Mesenchymal stem cell (in vitro differentiated cells and primary cell): Measurements from ENCODE around the gene INPP4A.

ENCODE experiments used
- DNase-seq: peaks from one replicate; pipeline ENCODE4 v3.0.0-alpha.2; 2013
- H2AFZ ChIP-seq: one replicate; pipeline ENCODE4 v1.6.1; 2013; ENCODE audit warnings: low read depth, mild to moderate bottlenecking, control low read depth, inconsistent platforms, low read length, moderate library complexity
- H2AK5ac ChIP-seq: 2 replicates; pipeline ENCODE4 v1.6.1; 2013; ENCODE audit warnings: low read length, moderate library complexity, mild to moderate bottlenecking, inconsistent platforms; ENCODE audit not compliant: severe bottlenecking
- H2BK120ac ChIP-seq: one replicate; pipeline ENCODE4 v1.6.1; 2013; ENCODE audit warnings: low read depth, mild to moderate bottlenecking, inconsistent platforms, low read length, moderate library complexity
- H2BK12ac ChIP-seq, 2 experiments: one replicate each; pipeline ENCODE4 v1.6.1; 2013; ENCODE audit warnings: inconsistent platforms in 2 of 2, low read length in 2 of 2, mild to moderate bottlenecking in 2 of 2, moderate library complexity in 2 of 2, control low read depth in 1 of 2
- H2BK15ac ChIP-seq: one replicate; pipeline ENCODE4 v1.6.1; 2013; ENCODE audit warnings: mild to moderate bottlenecking, low read depth, inconsistent platforms; ENCODE audit not compliant: poor library complexity, severe bottlenecking
- H2BK5ac ChIP-seq: 2 replicates; pipeline ENCODE4 v1.6.1; 2013; ENCODE audit warnings: low read depth, mild to moderate bottlenecking, low read length, control low read depth, inconsistent platforms; ENCODE audit not compliant: poor library complexity, severe bottlenecking
- H3K14ac ChIP-seq, 2 experiments: one replicate each; pipeline ENCODE4 v1.6.1; 2013; ENCODE audit warnings: inconsistent platforms in 2 of 2, low read length in 2 of 2, control low read depth in 1 of 2, mild to moderate bottlenecking in 1 of 2, moderate library complexity in 1 of 2
- H3K18ac ChIP-seq, 2 experiments: one replicate each; pipeline ENCODE4 v1.6.1; 2013; ENCODE audit warnings: inconsistent platforms in 2 of 2, low read length in 2 of 2, control low read depth in 1 of 2, low read depth in 1 of 2, mild to moderate bottlenecking in 1 of 2
- H3K23ac ChIP-seq, 2 experiments: one replicate each; pipeline ENCODE4 v1.6.1; 2013; ENCODE audit warnings: inconsistent platforms in 2 of 2, low read length in 2 of 2, mild to moderate bottlenecking in 2 of 2, moderate library complexity in 2 of 2, control low read depth in 1 of 2
- H3K27ac ChIP-seq: 2 replicates; pipeline ENCODE4 v1.5.1; 2013; ENCODE audit warnings: mild to moderate bottlenecking, moderate library complexity, low read length, control low read depth, inconsistent platforms; ENCODE audit not compliant: poor library complexity, severe bottlenecking
- H3K27me3 ChIP-seq, 2 experiments: 2 replicates each; pipeline versions ENCODE4 v1.6.1 to v1.7.0; 2013; ENCODE audit warnings: low read length in 2 of 2, mild to moderate bottlenecking in 2 of 2, moderate library complexity in 2 of 2, control low read depth in 1 of 2, inconsistent platforms in 1 of 2; ENCODE audit not compliant: control insufficient read depth in 1 of 2, insufficient read depth in 1 of 2
- H3K36me3 ChIP-seq, 2 experiments: 2 replicates each; pipeline versions ENCODE4 v1.6.1 to v1.7.0; 2013; ENCODE audit warnings: low read length in 2 of 2, control low read depth in 1 of 2, inconsistent platforms in 1 of 2, low read depth in 1 of 2, mild to moderate bottlenecking in 1 of 2; ENCODE audit not compliant: insufficient read depth in 2 of 2, control insufficient read depth in 1 of 2
- H3K4ac ChIP-seq, 2 experiments: one replicate each; pipeline ENCODE4 v1.6.1; 2013; ENCODE audit warnings: inconsistent platforms in 2 of 2, low read length in 2 of 2, mild to moderate bottlenecking in 2 of 2, moderate library complexity in 2 of 2, control low read depth in 1 of 2, low read depth in 1 of 2
- H3K4me1 ChIP-seq: 2 replicates; pipeline ENCODE4 v1.6.1; 2013; ENCODE audit warnings: low read depth, low read length, control low read depth; ENCODE audit not compliant: control insufficient read depth, insufficient read depth
- H3K4me2 ChIP-seq: 2 replicates; pipeline ENCODE4 v1.6.1; 2013; ENCODE audit warnings: low read length, mild to moderate bottlenecking, inconsistent platforms; ENCODE audit not compliant: poor library complexity, severe bottlenecking
- H3K4me3 ChIP-seq, 2 experiments: 2 replicates each; pipeline versions ENCODE4 v1.5.1 to v1.7.0; 2013; ENCODE audit warnings: low read length in 2 of 2, mild to moderate bottlenecking in 2 of 2, control low read depth in 1 of 2, low read depth in 1 of 2; ENCODE audit not compliant: insufficient read depth in 1 of 2
- H3K79me1 ChIP-seq: replicated peaks from 2 replicates; pipeline ENCODE4 v1.6.1; 2013; ENCODE audit warnings: mild to moderate bottlenecking, control low read depth, low read length, inconsistent platforms; ENCODE audit not compliant: poor library complexity, severe bottlenecking
- H3K9ac ChIP-seq: 2 replicates; pipeline ENCODE4 v1.7.0; 2013; ENCODE audit warnings: mild to moderate bottlenecking, low read length, moderate library complexity
- H3K9me3 ChIP-seq: 2 replicates; pipeline ENCODE4 v1.7.0; 2013; ENCODE audit warnings: mild to moderate bottlenecking, low read length; ENCODE audit not compliant: control insufficient read depth
- H4K8ac ChIP-seq: one replicate; pipeline ENCODE4 v1.6.1; 2013; ENCODE audit warnings: inconsistent platforms, mild to moderate bottlenecking, low read length, moderate library complexity
- H4K91ac ChIP-seq: one replicate; pipeline ENCODE4 v1.6.1; 2013; ENCODE audit warnings: mild to moderate bottlenecking, low read length, inconsistent platforms
- WGBS: methylation state at CpG from one replicate; pipeline ENCODE4 v1.1.7; 2013; ENCODE audit warnings: mixed read lengths; 5-methylcytosine and 5-hydroxymethylcytosine counted together

Gene INPP4A

DNA sequence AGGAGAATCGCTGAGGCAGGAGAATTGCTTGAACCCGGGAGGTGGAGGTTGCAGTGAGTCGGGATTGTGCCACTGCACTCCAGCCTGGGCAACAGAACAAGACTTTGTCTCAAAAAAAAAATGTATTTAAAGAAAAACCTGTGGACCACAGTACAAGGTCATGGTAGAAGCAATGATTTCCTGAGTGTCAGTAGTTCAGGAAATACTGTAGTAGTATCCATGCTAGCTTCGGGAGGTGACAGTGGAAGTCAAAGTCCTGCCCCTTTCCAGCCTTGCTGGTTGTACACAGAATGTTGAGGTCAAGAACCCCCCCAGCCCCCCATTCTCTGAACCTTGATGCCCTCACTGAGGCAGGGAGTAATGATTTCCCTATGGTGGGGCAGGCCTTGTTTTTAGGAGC is 56.6 kb downstream of the INPP4A start:
- Histone ChIP-seq H3K9ac (no peak overlapping the region), H2BK120ac (no peak overlapping the region), H3K9me3 (no peaks in the 10 kb centered on the region), H3K4me1 (peaks cover 7% of the 10 kb centered on the region), H2BK12ac (no peak overlapping the region), H2AK5ac (no peak overlapping the region), H3K4ac (no peak overlapping the region), H3K36me3 (peaks cover 0 to 4% of the 10 kb centered on the region in 2 experiments), H3K4me2 (no peak overlapping the region), H3K23ac (no peak overlapping the region), H3K79me1 (peaks cover 30% of the 10 kb centered on the region), H4K91ac (no peak overlapping the region), H3K27me3 (no peaks in the 10 kb centered on the region), H3K14ac (no peak overlapping the region), H3K18ac (no peak overlapping the region), H3K4me3 (no peak overlapping the region), H2AFZ (no peak overlapping the region), H2BK15ac (no peak overlapping the region), H4K8ac (no peak overlapping the region), H3K27ac (no peak overlapping the region), H2BK5ac (no peak overlapping the region)
- 100% methylated on average over 3 of the region's 4 CpGs for WGBS
- DNase-seq = no peak

GRCh38 chr2:98501876-98502275 is 57.2 kb downstream of the INPP4A start:
- Histone ChIP-seq H2BK12ac (no peak overlapping the region), H3K4me2 (no peak overlapping the region), H3K27ac (no peak overlapping the region), H3K9me3 (no peaks in the 10 kb centered on the region), H2AK5ac (no peak overlapping the region), H3K4me1 (peaks cover 7% of the 10 kb centered on the region), H3K36me3 (peaks cover 0 to 4% of the 10 kb centered on the region in 2 experiments), H2BK5ac (no peak overlapping the region), H2BK120ac (no peak overlapping the region), H3K4me3 (no peak overlapping the region), H2AFZ (no peak overlapping the region), H2BK15ac (no peak overlapping the region), H4K8ac (no peak overlapping the region), H3K14ac (no peak overlapping the region), H4K91ac (no peak overlapping the region), H3K4ac (no peak overlapping the region), H3K23ac (no peak overlapping the region), H3K18ac (no peak overlapping the region), H3K79me1 (peaks cover 30% of the 10 kb centered on the region), H3K27me3 (no peaks in the 10 kb centered on the region), H3K9ac (peak overlapping the region; percentile 33)
- no peak for DNase-seq
- 99% methylated on average over 3 of the region's 3 CpGs for WGBS

GRCh38 chr2:98502556-98503335 is 58.1 kb downstream of the INPP4A start:
- peak; percentile 50 for DNase-seq
- Histone ChIP-seq H2AK5ac (no peak overlapping the region), H3K36me3 (peaks cover 0 to 7% of the 10 kb centered on the region in 2 experiments), H2BK5ac (no peak overlapping the region), H3K79me1 (peaks cover 30% of the 10 kb centered on the region), H2AFZ (no peak overlapping the region), H3K27me3 (no peaks in the 10 kb centered on the region), H4K91ac (no peak overlapping the region), H2BK15ac (no peak overlapping the region), H2BK120ac (no peak overlapping the region), H3K14ac (no peak overlapping the region), H3K4me2 (no peak overlapping the region), H3K9ac (peak overlapping the region; percentile 33), H3K4me3 (no peak overlapping the region), H3K23ac (no peak overlapping the region), H4K8ac (no peak overlapping the region), H3K4ac (no peak overlapping the region), H3K4me1 (peaks cover 7% of the 10 kb centered on the region), H2BK12ac (no peak overlapping the region), H3K9me3 (no peaks in the 10 kb centered on the region), H3K18ac (no peak overlapping the region), H3K27ac (no peak overlapping the region)
- 92% methylated on average over 4 of the region's 4 CpGs for WGBS

DNA sequence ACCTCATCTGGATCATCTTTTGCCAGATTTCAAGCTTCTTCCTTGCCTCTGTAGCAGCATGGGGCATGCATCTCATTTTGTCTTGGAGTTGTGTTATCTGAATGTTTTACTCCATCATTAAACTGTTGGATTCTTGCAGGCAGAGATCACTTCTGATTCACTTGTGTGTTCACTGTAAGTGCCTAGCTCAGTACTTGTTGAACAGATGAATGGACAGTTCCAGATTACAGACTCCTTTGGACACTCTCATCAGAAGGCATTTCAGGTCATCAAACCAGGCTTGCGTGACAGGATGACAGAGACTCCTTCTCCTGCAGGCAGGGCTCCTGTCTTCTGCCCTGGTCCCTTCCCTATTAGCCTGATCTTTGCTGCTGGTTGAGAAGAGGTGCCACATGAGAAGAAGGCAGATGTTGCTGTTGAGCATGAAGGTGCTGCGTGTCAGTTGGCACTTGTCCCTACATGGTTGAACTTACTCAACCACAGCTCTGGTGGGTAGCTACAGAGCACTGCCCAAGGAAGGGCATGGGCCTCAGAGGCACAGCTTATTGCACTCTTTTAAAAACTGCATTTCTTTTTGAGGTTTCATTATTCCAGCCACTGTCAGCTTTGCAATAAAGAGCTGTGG is 58.9 kb downstream of the INPP4A start:
- WGBS = 98% methylated on average over 2 of the region's 2 CpGs

More for the DNA sequence above, 58.9 kb downstream of the INPP4A start:
- H3K18ac ChIP-seq = no peak overlapping the region
- H2BK12ac ChIP-seq = no peak overlapping the region
- H3K4me2 ChIP-seq = no peak overlapping the region
- H3K36me3 ChIP-seq = peaks cover 0 to 9% of the 10 kb centered on the region in 2 experiments
- H2AK5ac ChIP-seq = no peak overlapping the region
- H2BK5ac ChIP-seq = no peak overlapping the region
- no peak overlapping the region for H3K9ac ChIP-seq
- H3K14ac ChIP-seq = no peak overlapping the region
- H2AFZ ChIP-seq = no peak overlapping the region
- H3K27me3 ChIP-seq = no peaks in the 10 kb centered on the region
- H3K4ac ChIP-seq = no peak overlapping the region
- no peak overlapping the region for H3K4me3 ChIP-seq
- no peak overlapping the region for H3K27ac ChIP-seq
- H3K9me3 ChIP-seq = no peaks in the 10 kb centered on the region
- no peak overlapping the region for H2BK120ac ChIP-seq
- H3K79me1 ChIP-seq = peaks cover 36% of the 10 kb centered on the region
- peaks cover 7% of the 10 kb centered on the region for H3K4me1 ChIP-seq
- no peak overlapping the region for H2BK15ac ChIP-seq
- H4K8ac ChIP-seq = no peak overlapping the region
- no peak overlapping the region for H3K23ac ChIP-seq
- DNase-seq = no peak
- H4K91ac ChIP-seq = peak overlapping the region; percentile 47
